H9 (cell line): Measurements from ENCODE around the gene RAB43. TPM values are rescaled to one million over a fixed set of nuclear protein-coding genes. Genes with fewer than 3 reads are reported as not detected.
"Not testable (repeated sequence)": the region's sequence is repeated elsewhere in the genome, so short reads cannot be mapped to it uniquely, and the experiment has no call there.

Experiments used
- DNase-seq: peaks from one replicate; pipeline ENCODE4 v3.0.0-alpha.2; 2017
- H2AFZ ChIP-seq: one replicate; pipeline ENCODE4 v1.6.1; 2013; ENCODE audit warnings: mild to moderate bottlenecking, low read length, control low read depth, moderate library complexity
- H2AK5ac ChIP-seq: 2 replicates; pipeline ENCODE4 v1.6.1; 2013; ENCODE audit warnings: low read length, control low read depth, mixed read lengths; ENCODE audit not compliant: insufficient read length
- H2BK120ac ChIP-seq: one replicate; pipeline ENCODE4 v1.6.1; 2013; ENCODE audit warnings: low read depth, mild to moderate bottlenecking, low read length, control low read depth, inconsistent platforms; ENCODE audit not compliant: poor library complexity, severe bottlenecking
- H2BK12ac ChIP-seq: 2 replicates; pipeline ENCODE4 v1.6.1; 2013; ENCODE audit warnings: low read length, control low read depth, mixed read lengths, low read depth; ENCODE audit not compliant: insufficient read length
- H2BK15ac ChIP-seq: 2 replicates; pipeline ENCODE4 v1.6.1; 2013; ENCODE audit warnings: low read depth, low read length, control low read depth
- H2BK20ac ChIP-seq: one replicate; pipeline ENCODE4 v1.6.1; 2013; ENCODE audit warnings: low read depth, mild to moderate bottlenecking, low read length, control low read depth, inconsistent platforms; ENCODE audit not compliant: poor library complexity, severe bottlenecking
- H2BK5ac ChIP-seq: 2 replicates; pipeline ENCODE4 v1.6.1; 2013; ENCODE audit warnings: low read length, control low read depth, mixed read lengths; ENCODE audit not compliant: insufficient read length
- H3K14ac ChIP-seq: 2 replicates; pipeline ENCODE4 v1.6.1; 2013; ENCODE audit warnings: low read length, control low read depth; ENCODE audit not compliant: insufficient read depth
- H3K18ac ChIP-seq: 2 replicates; pipeline ENCODE4 v1.6.1; 2013; ENCODE audit warnings: low read depth, mild to moderate bottlenecking, mixed read lengths, low read length, control low read depth; ENCODE audit not compliant: insufficient read length
- H3K23ac ChIP-seq: 2 replicates; pipeline ENCODE4 v1.6.1; 2013; ENCODE audit warnings: low read length, control low read depth, mixed read lengths, low read depth; ENCODE audit not compliant: insufficient read length
- H3K23me2 ChIP-seq: 2 replicates; pipeline ENCODE4 v1.6.1; 2013; ENCODE audit warnings: low read depth, mild to moderate bottlenecking, mixed read lengths, low read length, control low read depth; ENCODE audit not compliant: insufficient read length, poor library complexity, severe bottlenecking
- H3K27ac ChIP-seq: 2 replicates; pipeline ENCODE4 v1.5.1; 2013; ENCODE audit warnings: low read length, control low read depth, mixed read lengths, low read depth; ENCODE audit not compliant: insufficient read length
- H3K27me3 ChIP-seq: 2 replicates; pipeline ENCODE4 v1.6.1; 2013; ENCODE audit warnings: low read length, control low read depth, inconsistent platforms; ENCODE audit not compliant: insufficient read depth
- H3K4ac ChIP-seq: 2 replicates; pipeline ENCODE4 v1.6.1; 2013; ENCODE audit warnings: low read depth, mild to moderate bottlenecking, control low read depth, inconsistent platforms, low read length, moderate library complexity
- H3K4me1 ChIP-seq: 2 replicates; pipeline ENCODE4 v1.6.1; 2013; ENCODE audit warnings: low read length, control low read depth, inconsistent platforms; ENCODE audit not compliant: insufficient read depth
- H3K4me2 ChIP-seq: 2 replicates; pipeline ENCODE4 v1.6.1; 2013; ENCODE audit warnings: low read length, control low read depth, mixed read lengths; ENCODE audit not compliant: insufficient read length, insufficient read depth
- H3K56ac ChIP-seq: 2 replicates; pipeline ENCODE4 v1.6.1; 2013; ENCODE audit warnings: low read depth, mild to moderate bottlenecking, mixed read lengths, low read length, control low read depth; ENCODE audit not compliant: insufficient read length
- H3K79me1 ChIP-seq: 2 replicates; pipeline ENCODE4 v1.6.1; 2013; ENCODE audit warnings: low read depth, mild to moderate bottlenecking, moderate library complexity, low read length, control low read depth, inconsistent platforms; ENCODE audit not compliant: insufficient read depth, poor library complexity, severe bottlenecking
- H3K79me2 ChIP-seq: 2 replicates; pipeline ENCODE4 v1.6.1; 2013; ENCODE audit warnings: low read length, control low read depth, inconsistent platforms; ENCODE audit not compliant: insufficient read depth
- H3K9ac ChIP-seq: 2 replicates; pipeline ENCODE4 v1.6.1; 2013; ENCODE audit warnings: low read length, control low read depth, mixed read lengths; ENCODE audit not compliant: insufficient read length; ENCODE audit errors: extremely low read depth
- H3K9me3 ChIP-seq: one replicate; pipeline ENCODE4 v1.6.1; 2013; ENCODE audit warnings: low read depth, low read length, inconsistent platforms; ENCODE audit not compliant: control insufficient read depth
- H3T11ph ChIP-seq: one replicate; pipeline ENCODE4 v1.6.1; 2013; ENCODE audit warnings: mild to moderate bottlenecking, low read length, control low read depth, inconsistent platforms
- H4K20me1 ChIP-seq: one replicate; pipeline ENCODE4 v1.6.1; 2013; ENCODE audit not compliant: control insufficient read depth, insufficient read length, insufficient read depth
- H4K5ac ChIP-seq: 2 replicates; pipeline ENCODE4 v1.6.1; 2013; ENCODE audit warnings: low read depth, mild to moderate bottlenecking, mixed read lengths, low read length, control low read depth; ENCODE audit not compliant: insufficient read length
- H4K8ac ChIP-seq: replicated peaks from 2 replicates; pipeline ENCODE4 v1.6.1; 2013; ENCODE audit warnings: low read length, control low read depth, mixed read lengths, low read depth; ENCODE audit not compliant: insufficient read length
- H4K91ac ChIP-seq: 2 replicates; pipeline ENCODE4 v1.6.1; 2013; ENCODE audit warnings: low read depth, mild to moderate bottlenecking, moderate library complexity, mixed read lengths, low read length, control low read depth; ENCODE audit not compliant: insufficient read length
- H3K27ac Mint-ChIP-seq, 3 experiments: 2 replicates in 2 of 3; 3 replicates in 1 of 3; pipeline ENCODE4 v1.8.0; 2020 to 2021; ENCODE audit warnings: mixed read lengths in 3 of 3, mild to moderate bottlenecking in 1 of 3, moderate library complexity in 1 of 3
- H3K27me3 Mint-ChIP-seq: 2 replicates; pipeline ENCODE4 v1.8.0; 2021; ENCODE audit warnings: low read depth, mild to moderate bottlenecking, moderate library complexity, mixed read lengths
- H3K36me3 Mint-ChIP-seq, 3 experiments: 2 replicates in 2 of 3; 3 replicates in 1 of 3; pipeline ENCODE4 v1.8.0; 2020 to 2021; ENCODE audit warnings: low read depth in 3 of 3, mixed read lengths in 3 of 3; ENCODE audit not compliant: insufficient read depth in 1 of 3
- H3K4me1 Mint-ChIP-seq, 2 experiments: 2 replicates each; pipeline ENCODE4 v1.8.0; 2020; ENCODE audit warnings: mixed read lengths in 2 of 2
- H3K4me3 Mint-ChIP-seq, 2 experiments: 2 replicates in 1 of 2; 3 replicates in 1 of 2; pipeline ENCODE4 v1.8.0; 2020 to 2021; ENCODE audit warnings: mild to moderate bottlenecking in 2 of 2, mixed read lengths in 2 of 2, moderate library complexity in 1 of 2
- H3K9me3 Mint-ChIP-seq, 2 experiments: 2 replicates in 1 of 2; 3 replicates in 1 of 2; pipeline ENCODE4 v1.8.0; 2020; ENCODE audit warnings: mild to moderate bottlenecking in 2 of 2, mixed read lengths in 2 of 2, moderate library complexity in 1 of 2
- WGBS: extraction: QIAGEN DNeasy Blood & Tissue Kit; methylation state at CpG from one replicate; pipeline ENCODE4 v1.1.7; 2013; ENCODE audit warnings: missing lambda C conversion rate, low lambda C conversion rate, mixed read lengths; ENCODE audit not compliant: insufficient read length; ENCODE audit errors: extremely low coverage; 5-methylcytosine and 5-hydroxymethylcytosine counted together
- total RNA-seq: library from RNA; stranded (reverse); gene quantifications from 2 replicates; pipeline ENCODE4 v1.2.1, GENCODE V29; 2021
- TF ChIP-seq, protein P1 (sequence below): fragments of 200-600 bp; sonication (generic); conservative IDR thresholded peaks from 3 replicates; pipeline ENCODE4 v1.8.0; 2021; ENCODE audit warnings: antibody characterized with exemption, mild to moderate bottlenecking

The RAB43 gene
- total RNA-seq, 1 experiment from 2014 or later, result 13.6 TPM

- no peaks in the 10 kb centered on the region for H3K9me3 ChIP-seq
- H3K27ac ChIP-seq, result no peak overlapping the region
- no peaks in the 10 kb centered on the region; the same call in 1 of the 2 replicates for H3K27me3 Mint-ChIP-seq
- no peaks in the 10 kb centered on the region for H3K79me2 ChIP-seq
- no peak overlapping the region for H3K56ac ChIP-seq
- no peak overlapping the region for H2BK15ac ChIP-seq
- no peak overlapping the region for H2BK120ac ChIP-seq
- H2BK12ac ChIP-seq, result no peak overlapping the region
- peaks cover 0 to 28% (median 7%) of the 10 kb centered on the region in 3 experiments; a peak in 4 of 7 replicates for H3K36me3 Mint-ChIP-seq
- no peak overlapping the region for H3K4me2 ChIP-seq
- TF ChIP-seq, protein P1, sequence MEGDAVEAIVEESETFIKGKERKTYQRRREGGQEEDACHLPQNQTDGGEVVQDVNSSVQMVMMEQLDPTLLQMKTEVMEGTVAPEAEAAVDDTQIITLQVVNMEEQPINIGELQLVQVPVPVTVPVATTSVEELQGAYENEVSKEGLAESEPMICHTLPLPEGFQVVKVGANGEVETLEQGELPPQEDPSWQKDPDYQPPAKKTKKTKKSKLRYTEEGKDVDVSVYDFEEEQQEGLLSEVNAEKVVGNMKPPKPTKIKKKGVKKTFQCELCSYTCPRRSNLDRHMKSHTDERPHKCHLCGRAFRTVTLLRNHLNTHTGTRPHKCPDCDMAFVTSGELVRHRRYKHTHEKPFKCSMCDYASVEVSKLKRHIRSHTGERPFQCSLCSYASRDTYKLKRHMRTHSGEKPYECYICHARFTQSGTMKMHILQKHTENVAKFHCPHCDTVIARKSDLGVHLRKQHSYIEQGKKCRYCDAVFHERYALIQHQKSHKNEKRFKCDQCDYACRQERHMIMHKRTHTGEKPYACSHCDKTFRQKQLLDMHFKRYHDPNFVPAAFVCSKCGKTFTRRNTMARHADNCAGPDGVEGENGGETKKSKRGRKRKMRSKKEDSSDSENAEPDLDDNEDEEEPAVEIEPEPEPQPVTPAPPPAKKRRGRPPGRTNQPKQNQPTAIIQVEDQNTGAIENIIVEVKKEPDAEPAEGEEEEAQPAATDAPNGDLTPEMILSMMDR, result no peak
- H4K91ac ChIP-seq, result no peak overlapping the region
- no peak overlapping the region for H3T11ph ChIP-seq
- H3K4me1 ChIP-seq, result no peaks in the 10 kb centered on the region
- H4K5ac ChIP-seq, result no peak overlapping the region
- no peaks in the 10 kb centered on the region for H4K20me1 ChIP-seq
- no peak overlapping the region for H2AFZ ChIP-seq
- no peaks in the 10 kb centered on the region for H3K79me1 ChIP-seq
- no peak overlapping the region for H3K18ac ChIP-seq
- no peak overlapping the region for H3K27ac Mint-ChIP-seq
- no peak for DNase-seq
- no peaks in the 10 kb centered on the region for H3K9me3 Mint-ChIP-seq
- no peak overlapping the region for H4K8ac ChIP-seq
- H3K4me3 Mint-ChIP-seq, result no peak overlapping the region
- H2BK20ac ChIP-seq, result no peak overlapping the region
- no peaks in the 10 kb centered on the region for H3K23me2 ChIP-seq
- H3K9ac ChIP-seq, result no peak overlapping the region
- H2BK5ac ChIP-seq, result no peak overlapping the region
- H3K27me3 ChIP-seq, result no peaks in the 10 kb centered on the region
- H3K23ac ChIP-seq, result no peak overlapping the region
- no peak overlapping the region for H3K4ac ChIP-seq
- no peak overlapping the region for H3K14ac ChIP-seq
- H3K4me1 Mint-ChIP-seq, result no peaks in the 10 kb centered on the region
- H2AK5ac ChIP-seq, result no peak overlapping the region
Measured at GRCh38 chr3:129144786-129145185, 23.2 kb upstream of the RAB43 start.

GRCh38 chr3:129141011-129141410 lies 19.4 kb upstream of the RAB43 start:
- H2BK12ac ChIP-seq, H2BK120ac ChIP-seq, H3K9ac ChIP-seq, H2BK5ac ChIP-seq, H2BK15ac ChIP-seq, H2BK20ac ChIP-seq, H3K4me2 ChIP-seq, H3K27ac Mint-ChIP-seq, H3K9me3 Mint-ChIP-seq, H3K9me3 ChIP-seq, H3K56ac ChIP-seq, H3K79me2 ChIP-seq, H3K27me3 ChIP-seq, H3K79me1 ChIP-seq, H3K23me2 ChIP-seq, H2AFZ ChIP-seq, H4K20me1 ChIP-seq, H3K23ac ChIP-seq, H3K4me1 ChIP-seq, H3K27me3 Mint-ChIP-seq, H3K14ac ChIP-seq, H4K5ac ChIP-seq, H3K4me1 Mint-ChIP-seq, H2AK5ac ChIP-seq, H4K91ac ChIP-seq, H4K8ac ChIP-seq, H3K4me3 Mint-ChIP-seq, H3T11ph ChIP-seq, H3K27ac ChIP-seq, H3K4ac ChIP-seq, H3K18ac ChIP-seq, DNase-seq: not testable (repeated sequence)
- WGBS, result no CpG with 5 or more reads among the region's 5 CpGs
- H3K36me3 Mint-ChIP-seq, result peaks cover 2 to 32% (median 17%) of the 10 kb centered on the region in 3 experiments; a peak in 4 of 7 replicates
